ENCODE measurements around the gene VKORC1.
A peak's percentile ranks its signal among the peaks of the same experiment; 100 is the strongest.
"Not testable (repeated sequence)": the region's sequence is repeated elsewhere in the genome, so short reads cannot be mapped to it uniquely, and the experiment has no call there.

The VKORC1 gene

DNA sequence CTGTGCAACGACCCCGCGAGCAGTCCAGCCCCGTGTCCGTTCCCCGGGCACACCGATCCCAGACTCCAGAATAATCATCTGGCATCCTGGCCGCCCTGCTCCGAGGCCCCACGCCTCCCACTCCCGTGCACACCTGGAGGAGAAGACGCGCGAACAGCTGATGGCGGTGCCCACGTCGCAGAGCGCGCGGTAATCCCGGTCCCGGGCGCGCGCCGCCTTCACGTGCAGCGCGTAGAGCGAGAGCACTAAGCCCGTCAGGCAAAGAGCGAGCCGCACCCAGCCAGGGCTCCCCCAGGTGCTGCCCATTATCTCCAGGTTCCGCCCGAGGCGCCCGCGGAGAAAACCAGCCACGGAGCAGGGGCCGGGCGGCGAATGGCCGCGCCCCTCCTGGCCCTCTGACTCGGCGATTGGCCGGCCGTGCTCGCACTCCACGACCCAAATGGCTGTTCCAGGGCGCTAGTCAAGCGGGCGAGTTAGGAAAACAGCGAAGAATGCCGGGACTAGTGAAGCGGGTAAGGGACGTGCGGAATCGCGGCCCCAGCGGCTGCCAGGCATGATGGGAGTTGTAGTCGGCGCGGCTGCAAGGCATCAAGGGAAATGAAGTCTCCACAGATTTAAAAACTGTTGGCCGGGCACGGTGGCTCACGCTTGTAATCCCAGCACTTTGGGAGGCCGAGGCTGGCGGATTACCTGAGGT, at the start of gene VKORC1:
TSS of gene VKORC1 (minus strand) at position 374 of the 697 bp plus-strand sequence. CDS start at position 306, 68 bp downstream.
- peak within 1 kb of the TSS; percentile 85 for H3K27ac ChIP-seq
- no peaks in the 10 kb centered on the region for H3K27me3 ChIP-seq
- H3K9ac ChIP-seq: peak within 1 kb of the TSS; percentile 92
- H3K4me1 ChIP-seq: peaks cover 30% of the 10 kb centered on the region
- H3K36me3 ChIP-seq: peaks cover 30% of the 10 kb centered on the region
- no peak for TF ChIP-seq Cebpa-rat (IDR thresholded peaks at IDR 0.05)
- H4K20me1 ChIP-seq: peaks cover 20% of the 10 kb centered on the region; the same call in 1 of the 2 replicates
- H3K9me3 ChIP-seq: no peaks in the 10 kb centered on the region
- peak within 1 kb of the TSS; percentile 96 for H3K4me2 ChIP-seq
- peak within 1 kb of the TSS; percentile 95 for H3K4me3 ChIP-seq

DNA sequence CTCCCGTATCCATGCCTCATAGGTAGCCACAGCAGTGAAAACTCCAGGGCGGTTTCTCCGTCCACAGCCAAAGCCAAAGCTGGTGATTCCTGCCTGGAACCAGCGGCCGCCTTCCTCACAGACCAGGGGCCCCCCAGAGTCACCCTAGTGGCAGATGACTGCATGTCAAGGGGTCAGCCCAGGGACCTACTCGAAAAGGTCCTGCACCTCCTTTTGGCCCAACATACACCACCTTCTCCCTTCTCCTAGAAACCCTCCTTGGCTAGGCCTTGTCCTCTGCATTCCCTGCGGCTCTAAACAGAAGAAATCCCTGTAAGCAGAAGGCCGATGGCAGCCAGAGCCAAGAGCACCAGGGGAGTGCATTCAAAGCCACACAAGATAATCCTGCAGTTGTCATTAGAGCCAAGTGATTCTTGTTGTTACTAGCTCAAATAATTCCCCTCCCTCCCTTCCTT, 49.1 kb upstream of the VKORC1 start:
- Histone ChIP-seq H3K4me1 (peaks cover 38% of the 10 kb centered on the region), H4K20me1 (no peaks in the 10 kb centered on the region), H3K36me3 (no peaks in the 10 kb centered on the region), H3K9ac (no peak overlapping the region), H3K4me3 (no peak overlapping the region), H3K27ac (no peak overlapping the region), H3K27me3 (no peaks in the 10 kb centered on the region), H3K4me2 (peak overlapping the region; percentile 83; the same call in 1 of the 2 replicates), H3K9me3 (no peaks in the 10 kb centered on the region)
- TF ChIP-seq Cebpa-rat (IDR thresholded peaks at IDR 0.05): no peak

DNA sequence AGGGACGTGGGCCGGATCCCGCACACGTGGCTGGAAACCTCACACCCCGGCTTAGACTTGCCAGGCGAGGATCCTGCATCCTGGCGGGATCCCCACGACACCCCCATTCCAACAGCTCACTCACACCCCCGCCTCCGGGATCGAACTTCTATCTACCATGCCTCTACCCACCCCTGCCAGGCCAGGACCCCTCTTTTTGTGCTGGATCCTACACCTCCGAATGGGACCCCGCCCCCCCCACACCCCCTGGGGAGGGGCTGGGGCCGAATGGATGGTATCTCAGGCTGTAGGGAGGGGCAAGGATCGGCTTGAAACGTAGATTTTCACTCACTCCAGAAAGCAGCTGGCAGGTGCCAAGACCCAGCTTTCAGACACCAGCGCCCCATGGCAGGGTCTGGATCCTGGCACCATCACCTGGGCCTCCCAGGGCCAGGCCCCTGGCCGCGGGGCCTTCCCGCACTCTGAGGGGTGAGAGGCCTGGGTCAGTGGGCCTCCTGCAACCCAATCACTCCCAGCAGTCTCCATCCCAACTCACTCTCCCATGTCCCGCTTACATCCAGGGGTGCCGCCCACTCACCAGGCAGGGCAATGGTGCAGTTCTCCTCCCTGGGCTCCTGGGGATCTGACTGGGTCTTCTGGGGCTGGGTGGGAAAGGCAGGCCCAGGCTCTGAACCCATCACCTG, 48.6 kb upstream of the VKORC1 start:
- Histone ChIP-seq H3K9me3 (no peaks in the 10 kb centered on the region), H3K36me3 (no peaks in the 10 kb centered on the region), H3K27me3 (no peaks in the 10 kb centered on the region), H4K20me1 (no peaks in the 10 kb centered on the region), H3K9ac (peak overlapping the region; percentile 80), H3K4me2 (peak overlapping the region; percentile 83), H3K4me1 (peaks cover 38% of the 10 kb centered on the region), H3K27ac (peak overlapping the region; percentile 85), H3K4me3 (peak overlapping the region; percentile 64)
- no peak for TF ChIP-seq Cebpa-rat (IDR thresholded peaks at IDR 0.05)

DNA sequence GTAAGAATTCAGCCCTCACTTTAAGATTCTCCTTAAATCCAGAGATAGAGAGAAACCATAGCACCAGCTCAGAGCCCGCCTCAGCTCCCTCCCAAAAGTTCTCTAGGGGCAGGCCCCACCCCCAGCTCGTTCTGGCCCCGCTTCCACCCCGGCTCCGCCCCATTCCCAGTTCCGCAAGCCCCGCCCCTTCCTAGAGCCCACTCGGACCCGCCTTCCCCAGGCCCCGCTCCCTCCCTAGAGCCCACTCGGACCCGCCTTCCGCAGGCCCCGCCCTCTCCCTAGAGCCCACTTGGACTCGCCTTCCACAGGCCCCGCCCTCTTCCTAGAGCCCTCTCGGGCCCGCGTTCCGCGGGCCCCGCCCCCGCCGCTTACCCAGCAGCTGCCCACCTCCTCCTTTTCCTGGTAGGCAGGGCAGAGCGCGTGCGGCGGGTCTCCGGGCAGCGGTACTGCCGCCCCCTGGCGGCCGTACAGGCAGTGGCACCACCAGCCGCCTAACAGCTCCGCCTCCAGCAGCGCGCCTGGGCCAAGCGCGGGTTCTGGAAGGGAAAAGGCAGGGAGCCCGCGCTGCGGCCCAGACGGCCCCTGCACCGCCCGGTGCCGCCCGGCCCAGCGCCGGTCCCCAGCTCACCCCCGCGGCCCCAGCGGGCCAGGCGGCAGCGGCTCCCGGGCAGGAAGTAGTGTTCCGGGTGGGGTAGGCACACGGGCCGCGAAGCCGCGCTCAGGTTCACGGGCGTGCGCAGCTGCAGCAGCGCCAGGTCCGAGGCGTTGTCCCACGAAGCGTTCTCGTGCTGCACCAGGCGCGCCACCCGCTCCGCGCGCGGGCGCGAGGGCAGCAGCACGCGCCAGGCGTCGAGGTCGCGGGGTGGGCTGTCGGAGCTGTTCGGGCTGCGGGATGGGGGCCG, 47.8 kb upstream of the VKORC1 start:
- Histone ChIP-seq H4K20me1 (no peaks in the 10 kb centered on the region), H3K27me3 (no peaks in the 10 kb centered on the region), H3K36me3 (no peaks in the 10 kb centered on the region), H3K27ac (peak overlapping the region; percentile 85), H3K4me2 (peak overlapping the region; percentile 89), H3K9me3 (no peaks in the 10 kb centered on the region), H3K9ac (peak overlapping the region; percentile 80), H3K4me3 (peak overlapping the region; percentile 64), H3K4me1 (peaks cover 38% of the 10 kb centered on the region)
- no peak for TF ChIP-seq Cebpa-rat (IDR thresholded peaks at IDR 0.05)

DNA sequence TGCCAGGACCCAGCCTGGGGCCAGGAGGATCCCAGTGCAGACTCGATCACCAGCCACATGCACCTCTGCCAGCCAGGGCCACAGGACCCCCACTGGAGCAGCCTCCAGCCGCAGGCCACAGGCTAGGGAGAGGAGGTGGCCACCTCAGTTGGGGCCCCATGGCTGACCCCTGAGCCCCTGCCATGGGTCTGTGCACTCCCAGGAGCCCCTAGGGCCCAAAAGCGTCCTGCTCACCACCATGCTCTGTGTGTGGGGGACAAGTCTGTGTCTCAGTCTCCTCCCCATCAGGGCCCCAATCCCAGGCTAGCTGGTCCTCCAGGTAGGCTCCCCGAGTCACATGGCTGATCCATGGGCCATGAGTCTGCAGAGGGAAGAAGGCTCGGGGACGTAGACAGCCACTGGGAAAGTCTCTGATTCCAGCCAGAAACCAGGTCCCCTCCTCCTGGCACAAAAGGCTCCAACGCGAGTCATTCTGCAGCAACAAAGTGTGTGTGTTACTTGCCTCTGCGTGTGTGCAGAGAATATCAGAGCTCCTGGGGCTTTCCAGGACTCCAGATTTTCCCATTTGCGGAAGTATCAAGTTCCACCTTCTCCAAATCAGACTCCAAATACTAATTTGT, 47.0 kb upstream of the VKORC1 start:
- Histone ChIP-seq H3K27ac (peak overlapping the region; percentile 76), H4K20me1 (no peaks in the 10 kb centered on the region), H3K9ac (peak overlapping the region; percentile 76), H3K4me3 (peak overlapping the region; percentile 51), H3K4me2 (peak overlapping the region; percentile 89), H3K36me3 (no peaks in the 10 kb centered on the region), H3K9me3 (no peaks in the 10 kb centered on the region), H3K4me1 (peaks cover 38% of the 10 kb centered on the region), H3K27me3 (no peaks in the 10 kb centered on the region)
- no peak for TF ChIP-seq Cebpa-rat (IDR thresholded peaks at IDR 0.05)

DNA sequence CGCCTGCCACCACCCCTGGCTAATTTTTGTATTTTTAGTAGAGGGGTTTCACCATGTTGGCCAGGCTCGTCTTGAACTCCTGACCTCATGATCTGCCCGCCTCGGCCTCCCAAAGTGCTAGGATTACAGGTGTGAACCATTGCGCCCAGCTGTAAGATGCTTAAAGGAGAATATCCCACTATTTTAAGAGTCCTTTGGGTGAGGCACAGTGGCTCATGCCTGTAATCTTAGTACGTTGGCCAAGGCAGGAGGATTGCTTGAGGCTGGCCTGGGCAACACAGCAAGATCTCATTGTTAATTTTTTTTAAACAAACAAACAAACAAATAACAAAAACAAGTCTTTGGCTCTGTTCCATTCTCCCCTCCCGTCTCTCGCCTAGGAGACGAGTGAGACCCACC, 46.5 kb upstream of the VKORC1 start:
- Histone ChIP-seq H3K4me1 (peaks cover 38% of the 10 kb centered on the region), H3K9ac (peak overlapping the region; percentile 76; the same call in 1 of the 2 replicates), H3K27ac (peak overlapping the region; percentile 76), H3K4me2 (peak overlapping the region; percentile 89)
- not testable (repeated sequence) for H4K20me1 ChIP-seq, H3K4me3 ChIP-seq, H3K9me3 ChIP-seq, H3K27me3 ChIP-seq, H3K36me3 ChIP-seq

DNA sequence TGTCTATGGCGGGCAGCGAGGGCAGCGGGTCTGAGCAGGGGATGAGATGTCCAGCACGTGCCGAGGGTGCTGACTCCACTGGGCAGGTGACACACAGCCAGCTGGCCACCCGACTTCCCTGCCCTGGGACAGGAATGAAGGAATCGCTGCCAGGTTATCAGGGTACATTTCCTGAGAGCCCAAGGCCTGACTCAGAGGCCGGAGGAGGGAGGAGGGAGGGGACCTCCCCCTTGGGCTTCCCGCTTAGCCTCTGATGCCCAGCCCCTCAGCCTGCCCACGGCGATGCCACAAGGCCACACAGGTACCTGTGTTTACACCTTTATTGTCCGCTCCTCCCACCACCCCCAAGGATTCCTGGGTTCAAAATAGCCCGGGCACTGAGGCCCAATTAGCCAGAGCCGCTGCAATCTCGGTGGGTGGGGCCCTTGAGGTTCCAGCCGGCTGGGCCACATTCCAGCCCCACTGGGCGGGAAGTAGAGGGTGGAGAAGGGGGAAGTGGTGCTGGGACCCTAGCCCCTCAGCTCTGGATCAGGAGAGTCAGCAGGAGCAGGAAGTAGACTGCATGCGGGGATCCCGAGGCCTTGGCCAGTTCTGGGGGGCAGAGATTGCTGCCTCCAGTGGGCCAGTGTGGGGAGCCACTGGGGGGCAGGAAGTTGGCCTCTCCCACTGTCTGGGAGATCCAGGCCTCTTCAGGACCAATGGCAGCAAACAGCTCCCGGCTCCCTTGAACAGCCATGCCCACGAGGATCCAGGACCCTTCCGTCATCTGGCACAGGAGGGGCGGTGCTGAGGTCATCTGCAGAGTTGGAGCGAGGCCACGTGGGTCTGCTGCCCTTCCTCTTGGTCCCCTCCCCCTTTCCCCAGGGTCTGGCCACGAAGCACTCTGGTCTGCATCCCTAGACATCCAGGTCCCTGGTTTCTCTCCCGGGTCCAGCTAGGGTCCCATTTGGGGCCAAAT, 44.3 kb upstream of the VKORC1 start:
- H3K4me3 ChIP-seq: no peak overlapping the region
- 0 out of 2 replicates have a peak overlapping the region, but pooled peaks have one; percentile 22 for H3K27ac ChIP-seq
- no peaks in the 10 kb centered on the region for H3K9me3 ChIP-seq
- H3K36me3 ChIP-seq: no peaks in the 10 kb centered on the region
- no peaks in the 10 kb centered on the region for H4K20me1 ChIP-seq
- no peaks in the 10 kb centered on the region for H3K27me3 ChIP-seq
- no peak overlapping the region for H3K9ac ChIP-seq
- TF ChIP-seq Cebpa-rat (IDR thresholded peaks at IDR 0.05): no peak
- H3K4me2 ChIP-seq: no peak overlapping the region
- H3K4me1 ChIP-seq: peaks cover 50% of the 10 kb centered on the region

DNA sequence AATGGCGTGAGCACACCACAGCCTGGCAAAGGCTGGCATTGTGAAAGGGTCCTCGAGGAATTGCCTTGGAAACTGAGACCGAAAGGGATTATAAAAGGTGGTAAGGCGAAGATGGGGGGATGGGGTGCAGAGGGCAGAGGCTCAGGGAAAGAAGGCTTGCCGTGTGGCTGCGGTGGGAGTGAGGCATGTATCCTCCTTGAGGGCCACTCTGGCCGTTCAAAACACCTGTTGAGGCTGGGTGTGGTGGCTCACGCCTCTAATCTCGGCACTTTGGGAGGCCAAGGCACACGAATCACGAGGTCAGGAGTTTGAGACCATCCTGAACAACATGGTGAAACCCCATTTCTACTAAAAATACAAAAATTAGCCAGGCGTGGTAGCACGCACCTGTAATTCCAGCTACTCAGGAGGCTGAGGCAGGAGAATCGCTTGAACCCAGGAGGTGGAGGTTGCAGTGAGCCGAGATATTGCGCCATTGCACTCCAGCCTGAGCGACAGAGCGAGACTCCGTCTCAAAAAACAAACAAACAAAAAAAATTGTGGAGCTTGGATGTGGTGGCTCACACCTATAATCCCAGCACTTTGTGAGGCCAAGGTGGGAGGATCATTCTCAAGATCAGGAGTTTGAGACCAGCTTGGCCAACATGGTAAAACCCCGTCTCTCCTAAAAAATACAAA, 42.4 kb upstream of the VKORC1 start:
- H3K27ac ChIP-seq, H4K20me1 ChIP-seq, H3K4me2 ChIP-seq, H3K27me3 ChIP-seq, H3K9me3 ChIP-seq, H3K4me3 ChIP-seq, H3K9ac ChIP-seq: not testable (repeated sequence)
- peaks cover 49% of the 10 kb centered on the region for H3K4me1 ChIP-seq
- H3K36me3 ChIP-seq: peaks cover 15% of the 10 kb centered on the region
